HG02970 (cell line): ENCODE measurements around the gene GAS7.
"Not testable (repeated sequence)": the region's sequence is repeated elsewhere in the genome, so short reads cannot be mapped to it uniquely, and the experiment has no call there.

Experiments
- ATAC-seq: cut with Tn5 transposase; IDR thresholded peaks from one replicate; pipeline ENCODE4 v1.9.1; 2021; ENCODE audit warnings: mild to moderate bottlenecking, moderate library complexity, moderate number of reproducible peaks; ENCODE audit not compliant: unreplicated experiment, low FRiP score

The GAS7 gene

GRCh38 chr17:10032118-10032852 is 166.1 kb downstream of the GAS7 start:
- no peak for ATAC-seq

DNA sequence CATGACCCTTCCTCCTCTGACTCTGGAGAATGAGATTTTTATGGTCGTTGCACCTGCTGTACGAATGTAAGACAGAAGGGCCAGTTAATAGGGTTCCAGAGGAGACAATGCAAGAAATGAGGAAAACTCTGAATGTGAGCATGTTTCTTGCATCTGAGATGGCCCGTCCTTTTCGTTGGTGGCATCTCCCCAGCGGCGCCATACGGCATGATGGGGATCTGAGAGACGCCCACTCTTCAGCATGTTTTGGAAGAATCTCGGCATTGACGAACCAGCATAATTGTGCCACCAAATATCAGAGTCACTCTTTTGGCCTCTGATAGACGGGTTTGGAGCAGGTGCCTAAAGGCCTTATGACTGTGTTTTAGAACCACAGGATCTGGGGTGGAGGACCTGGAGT is 166.8 kb downstream of the GAS7 start:
- ATAC-seq, result no peak

DNA sequence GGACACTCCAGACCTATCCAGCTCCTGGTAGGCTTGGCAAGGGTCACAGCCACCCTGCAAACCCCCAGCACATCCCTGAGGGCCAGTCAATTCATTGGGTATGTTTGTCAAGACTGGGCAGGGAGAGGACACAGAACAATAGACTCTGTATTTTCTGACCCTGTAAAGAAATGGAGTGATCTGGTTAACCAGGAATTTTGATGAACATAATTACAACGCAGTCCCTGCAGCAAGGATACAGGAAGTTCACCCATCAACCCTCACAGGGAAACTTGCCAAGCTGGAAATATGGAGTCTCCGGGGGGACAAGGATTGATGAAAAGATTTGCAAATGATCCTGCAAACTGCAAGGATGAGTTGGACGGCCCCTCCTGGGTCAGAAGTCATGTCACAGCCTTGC is 167.3 kb downstream of the GAS7 start:
- no peak for ATAC-seq

GRCh38 chr17:10029129-10029528 is 169.3 kb downstream of the GAS7 start:
- ATAC-seq, result no peak

DNA sequence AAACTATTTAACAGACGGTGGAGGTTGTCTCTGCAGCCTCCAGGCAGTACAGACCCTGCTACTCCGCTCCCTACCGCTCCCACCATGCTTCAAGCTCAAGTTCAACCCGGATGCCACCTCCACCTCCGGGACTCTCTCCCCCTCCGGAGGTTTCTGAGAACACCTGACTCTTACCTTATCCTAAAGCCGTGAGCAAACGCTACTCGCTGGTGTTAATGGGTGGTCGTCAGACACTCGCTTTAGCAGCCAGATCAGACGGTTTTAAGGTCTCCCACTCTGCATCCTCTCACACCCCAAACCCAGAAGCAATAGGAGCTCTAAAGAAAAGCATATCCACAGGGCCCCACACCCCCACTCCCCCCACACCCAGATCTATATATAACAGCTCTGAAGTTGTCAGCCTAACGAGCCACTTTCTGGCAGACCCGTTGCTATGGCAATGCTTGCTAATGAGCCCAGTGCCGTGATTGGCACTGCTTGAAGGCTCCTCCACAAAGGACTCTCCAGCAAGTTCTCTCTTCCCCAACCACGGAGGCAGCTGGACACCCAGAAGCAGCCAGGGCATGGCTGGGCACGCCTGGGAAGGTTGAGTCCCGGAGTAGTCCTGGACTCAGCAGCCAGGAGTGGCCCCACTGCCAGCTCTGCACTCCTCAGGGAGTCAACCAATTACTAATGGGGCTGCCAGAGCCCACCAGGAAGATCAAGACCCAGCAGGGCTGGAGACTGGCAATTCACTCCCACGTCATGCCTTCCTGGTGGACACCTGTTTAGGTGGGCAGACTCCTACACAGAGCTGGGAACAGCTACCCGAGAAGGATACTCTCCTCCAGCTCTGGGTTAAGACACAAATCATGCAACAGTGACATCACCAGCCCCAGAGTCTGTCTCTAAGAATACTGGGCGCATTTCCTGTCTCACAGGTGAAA is 172.2 kb downstream of the GAS7 start:
- ATAC-seq, result no peak

DNA sequence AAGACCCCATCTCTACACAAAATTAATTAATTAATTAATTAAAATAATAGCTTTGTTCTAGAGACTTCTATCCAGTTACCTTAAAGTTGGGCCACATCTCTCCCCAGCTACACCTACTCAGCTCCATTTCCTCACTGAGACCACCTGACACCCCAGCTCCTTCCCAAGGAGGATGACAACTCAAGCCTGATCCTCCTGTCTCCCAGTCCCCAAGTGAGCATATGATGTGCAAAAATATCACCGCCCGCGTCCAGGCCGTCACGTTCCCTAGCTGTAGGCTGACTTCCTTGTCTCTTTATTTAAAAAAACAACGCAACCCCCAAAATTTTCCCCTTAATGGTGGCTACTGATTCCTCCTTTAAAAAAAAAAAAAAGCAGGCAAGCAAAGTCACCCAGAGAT is 173.2 kb downstream of the GAS7 start:
- no peak for ATAC-seq

GRCh38 chr17:10022416-10022815 is 176.0 kb downstream of the GAS7 start:
- ATAC-seq, result no peak

- no peak for ATAC-seq
These were observed 177.0 kb downstream of the GAS7 start for GRCh38 chr17:10021272-10021984.

- no peak for ATAC-seq
These were observed 178.4 kb downstream of the GAS7 start for GRCh38 chr17:10019941-10020451.

GRCh38 chr17:10018461-10018891 is 179.9 kb downstream of the GAS7 start:
- no peak for ATAC-seq

- ATAC-seq, result not testable (repeated sequence)
These were observed 181.3 kb downstream of the GAS7 start for GRCh38 chr17:10016958-10017570.

DNA sequence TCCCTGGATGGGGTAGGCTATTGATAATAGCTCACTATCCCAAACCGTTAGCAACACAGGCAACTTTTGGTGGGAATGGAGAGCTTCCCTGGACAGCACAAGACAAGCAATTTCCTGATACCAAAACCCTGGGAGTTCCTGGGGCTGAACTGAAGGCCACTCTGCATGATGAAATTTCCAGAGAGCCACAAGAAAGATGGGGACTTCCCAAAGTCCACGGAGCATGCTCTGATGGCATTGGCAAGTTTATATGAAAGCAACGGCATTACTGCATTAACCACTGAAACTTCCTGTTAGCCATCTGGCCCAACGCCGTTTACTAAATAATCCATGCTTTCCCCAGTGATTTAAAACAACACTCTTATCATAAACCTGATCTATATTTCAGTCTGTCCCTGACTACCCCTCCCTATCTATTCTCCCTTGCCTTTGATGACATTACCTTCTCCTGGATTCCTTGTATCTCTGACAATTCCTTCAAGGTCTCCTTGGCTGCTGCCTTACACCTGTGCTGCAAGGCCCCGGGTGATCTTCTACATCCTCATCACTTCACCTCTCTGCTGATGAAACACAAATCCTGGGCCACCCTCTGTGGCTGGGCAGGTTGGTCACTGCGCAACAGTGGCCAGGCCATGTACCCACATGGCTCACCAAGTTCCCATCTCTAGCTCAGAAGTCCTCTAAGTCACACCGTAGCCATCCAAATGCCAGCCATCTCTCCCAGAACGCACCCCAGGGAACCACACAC is 184.9 kb downstream of the GAS7 start:
- ATAC-seq, result no peak

DNA sequence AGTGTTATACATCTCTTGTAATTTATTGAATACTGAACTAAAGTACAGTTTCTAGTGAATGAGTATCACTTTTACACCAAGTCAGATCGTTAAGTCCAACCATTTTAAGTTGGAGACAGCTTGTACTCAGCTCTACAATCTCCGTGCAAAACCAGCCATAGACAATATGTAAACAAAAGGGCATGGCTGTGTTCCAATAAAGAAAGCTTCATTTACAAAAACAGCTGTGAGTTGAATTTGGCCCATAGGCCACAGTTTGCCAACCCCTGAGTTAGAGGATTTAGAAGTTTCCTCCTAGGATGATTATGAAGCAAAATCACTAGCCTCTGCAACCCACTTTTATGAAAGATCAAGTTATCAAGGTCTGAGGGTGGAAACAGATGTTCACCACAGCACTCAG is 187.7 kb downstream of the GAS7 start:
- no peak for ATAC-seq

DNA sequence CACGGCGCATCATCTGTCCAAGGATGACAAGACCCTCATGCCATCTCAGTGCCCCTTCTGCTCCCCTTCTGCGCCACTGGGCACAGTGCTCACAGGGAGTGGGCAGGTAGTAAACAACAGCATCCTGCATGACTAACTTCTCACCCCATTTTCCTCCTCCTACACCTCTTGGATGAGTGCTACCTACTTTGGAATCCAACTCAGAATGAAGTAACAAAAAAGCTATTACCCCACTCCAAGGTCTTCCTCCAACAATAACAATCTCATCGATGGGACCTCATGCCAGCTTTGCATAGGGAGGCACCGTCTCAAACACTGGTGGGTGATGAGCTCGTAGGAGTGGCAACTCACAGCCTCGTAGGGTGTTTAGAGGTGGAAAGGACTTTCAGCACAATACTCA is 194.7 kb downstream of the GAS7 start:
- ATAC-seq, result no peak

GRCh38 chr17:10002567-10003360 is 195.6 kb downstream of the GAS7 start:
- not testable (repeated sequence) for ATAC-seq

DNA sequence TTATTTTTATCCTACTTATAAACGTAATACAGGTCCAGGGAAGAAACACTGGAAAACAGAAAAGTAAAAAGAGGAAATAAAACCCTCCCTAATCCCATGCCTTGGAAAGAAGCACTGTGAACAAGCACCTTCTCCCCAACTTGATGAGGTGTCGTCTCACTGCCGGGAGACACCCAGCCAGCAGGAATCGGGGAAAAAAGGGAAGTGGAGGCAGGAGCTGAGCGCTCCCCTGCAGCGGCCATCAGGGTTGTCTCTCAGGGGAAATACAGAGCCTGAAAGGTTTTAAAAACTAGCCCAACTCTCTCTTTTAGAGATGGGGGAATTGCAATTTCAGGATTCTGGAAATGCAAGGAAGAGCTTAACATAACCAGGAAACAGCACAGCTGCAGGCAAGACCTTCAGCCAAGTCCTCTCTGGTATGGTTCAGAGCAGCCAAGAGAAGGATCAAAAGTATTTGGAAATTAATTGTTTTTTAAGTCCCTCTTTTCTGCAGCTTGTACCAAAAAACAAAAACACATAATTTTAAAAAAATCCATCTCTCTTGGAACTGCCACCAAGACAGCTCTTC is 197.0 kb downstream of the GAS7 start:
- ATAC-seq, result no peak

- no peak for ATAC-seq
These were observed 198.3 kb downstream of the GAS7 start for GRCh38 chr17:9999919-10000695.

DNA sequence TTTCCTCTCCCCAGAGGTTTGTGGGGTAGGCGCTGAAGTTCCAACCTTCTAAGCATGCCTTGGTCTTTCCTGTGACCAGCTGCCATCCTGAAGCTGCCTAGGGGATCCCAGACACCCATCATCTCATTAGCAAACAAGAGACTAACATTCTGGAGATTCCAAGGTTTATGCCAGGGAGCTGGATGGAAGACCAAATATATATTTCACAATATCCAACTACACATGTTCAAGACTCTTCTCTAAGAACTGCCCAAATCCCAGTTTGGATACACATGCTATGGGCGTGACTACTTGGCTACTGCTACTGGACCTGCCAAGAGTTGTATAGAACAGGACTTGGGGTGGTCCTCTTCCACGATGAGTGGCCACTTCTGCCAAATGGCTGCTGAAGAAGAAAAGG is 200.3 kb downstream of the GAS7 start:
- no peak for ATAC-seq
